Measurements from ENCODE around the gene AGAP2. TPM values are rescaled to one million over a fixed set of nuclear protein-coding genes. Genes with fewer than 3 reads are reported as not detected.

Gene AGAP2
- total RNA-seq, 1 donor from 2014 or later: not detected

GRCh38 chr12:57739387-57739786 lies 845 bp upstream of the AGAP2 start:
- peaks cover 75% of the 10 kb centered on the region for H3K27me3 ChIP-seq (ENCODE audit: control insufficient read depth, insufficient read depth, low read length)
- no peak overlapping the region for H3K4me3 ChIP-seq (ENCODE audit: low read depth, low read length)
- TF ChIP-seq CTCF (IDR thresholded peaks at IDR 0.05; ENCODE audit: insufficient read depth, low read length, poor library complexity, severe bottlenecking): no peak
- DNase-seq (ENCODE audit: low read depth): no peak
- H3K36me3 ChIP-seq (ENCODE audit: control insufficient read depth, insufficient read depth, low read length): no peaks in the 10 kb centered on the region

GRCh38 chr12:57737467-57738460 lies 778 bp downstream of the AGAP2 start:
- no peak for DNase-seq (ENCODE audit: low read depth)

GRCh38 chr12:57736741-57737466 lies 1.6 kb downstream of the AGAP2 start:
- H3K27me3 ChIP-seq (ENCODE audit: control insufficient read depth, insufficient read depth, low read length): peaks cover 95% of the 10 kb centered on the region
- DNase-seq (ENCODE audit: low read depth): no peak
- TF ChIP-seq CTCF (IDR thresholded peaks at IDR 0.05; ENCODE audit: insufficient read depth, low read length, poor library complexity, severe bottlenecking): no peak
- no peak overlapping the region for H3K4me3 ChIP-seq (ENCODE audit: low read depth, low read length)
- H3K36me3 ChIP-seq (ENCODE audit: control insufficient read depth, insufficient read depth, low read length): no peaks in the 10 kb centered on the region

More at GRCh38 chr12:57737467-57738460, 778 bp downstream of the AGAP2 start:
- TF ChIP-seq CTCF (IDR thresholded peaks at IDR 0.05; ENCODE audit: insufficient read depth, low read length, poor library complexity, severe bottlenecking): peak; percentile 5
- H3K27me3 ChIP-seq (ENCODE audit: control insufficient read depth, insufficient read depth, low read length): peaks cover 91% of the 10 kb centered on the region
- no peaks in the 10 kb centered on the region for H3K36me3 ChIP-seq (ENCODE audit: control insufficient read depth, insufficient read depth, low read length)
- no peak overlapping the region for H3K4me3 ChIP-seq (ENCODE audit: low read depth, low read length)

GRCh38 chr12:57735952-57736740 lies 2.4 kb downstream of the AGAP2 start:
- no peak for DNase-seq (ENCODE audit: low read depth)
- peak; percentile 44 for TF ChIP-seq CTCF (IDR thresholded peaks at IDR 0.05; ENCODE audit: insufficient read depth, low read length, poor library complexity, severe bottlenecking)
- H3K27me3 ChIP-seq (ENCODE audit: control insufficient read depth, insufficient read depth, low read length): peaks cover 93% of the 10 kb centered on the region
- H3K36me3 ChIP-seq (ENCODE audit: control insufficient read depth, insufficient read depth, low read length): no peaks in the 10 kb centered on the region
- no peak overlapping the region for H3K4me3 ChIP-seq (ENCODE audit: low read depth, low read length)

- Histone ChIP-seq H3K4me3 (ENCODE audit: low read depth, low read length) (no peak overlapping the region), H3K36me3 (ENCODE audit: control insufficient read depth, insufficient read depth, low read length) (no peaks in the 10 kb centered on the region), H3K27me3 (ENCODE audit: control insufficient read depth, insufficient read depth, low read length) (peaks cover 88% of the 10 kb centered on the region)
- no peak for DNase-seq (ENCODE audit: low read depth)
- TF ChIP-seq CTCF (IDR thresholded peaks at IDR 0.05; ENCODE audit: insufficient read depth, low read length, poor library complexity, severe bottlenecking): no peak
Measured at GRCh38 chr12:57735198-57735855, 3.2 kb downstream of the AGAP2 start.

Measured in kidney epithelial cell (primary cell).